Neural cell (in vitro differentiated cells): ENCODE measurements around the gene CEMIP.

Source experiments
- EP300 ChIP-seq: fragments of 450-650 bp; conservative IDR thresholded peaks from 2 replicates; pipeline ENCODE4 v1.6.1; 2014; ENCODE audit warnings: antibody characterized with exemption, mild to moderate bottlenecking, moderate library complexity; ENCODE audit not compliant: poor library complexity, severe bottlenecking
- TF ChIP-seq, protein P1 (sequence below): fragments of 450-650 bp; IDR thresholded peaks from 2 replicates; pipeline ENCODE4 v1.5.1; 2014; ENCODE audit warnings: antibody characterized with exemption, mild to moderate bottlenecking, moderate library complexity; ENCODE audit not compliant: poor library complexity, severe bottlenecking

DNA sequence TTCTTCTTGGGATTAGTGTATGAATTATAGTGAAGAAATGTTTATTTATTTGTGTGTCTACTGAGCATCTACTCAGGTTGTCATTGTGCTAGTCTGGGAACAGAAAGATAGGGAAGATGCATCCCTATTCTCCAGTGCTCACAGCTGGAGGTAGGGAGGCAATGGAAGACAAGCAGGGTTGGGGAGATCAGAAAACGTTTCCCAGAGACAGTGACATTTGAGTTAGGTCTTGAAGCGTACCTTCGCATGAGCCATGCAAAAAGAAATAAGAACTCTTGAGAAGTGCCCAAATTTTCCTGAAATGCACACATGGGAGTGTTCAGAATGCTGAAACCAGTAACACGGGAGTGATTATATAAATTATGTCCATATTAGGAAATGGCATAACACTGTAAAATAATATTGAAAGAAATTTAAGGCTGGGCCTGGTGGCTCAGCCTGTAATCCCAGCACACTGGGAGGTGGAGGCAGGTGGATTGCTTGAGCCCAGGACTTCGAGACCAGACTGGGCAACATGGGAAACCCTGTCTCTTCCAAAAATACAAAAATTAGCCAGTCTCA is 5.3 kb upstream of the CEMIP start:
- TF ChIP-seq, protein P1, sequence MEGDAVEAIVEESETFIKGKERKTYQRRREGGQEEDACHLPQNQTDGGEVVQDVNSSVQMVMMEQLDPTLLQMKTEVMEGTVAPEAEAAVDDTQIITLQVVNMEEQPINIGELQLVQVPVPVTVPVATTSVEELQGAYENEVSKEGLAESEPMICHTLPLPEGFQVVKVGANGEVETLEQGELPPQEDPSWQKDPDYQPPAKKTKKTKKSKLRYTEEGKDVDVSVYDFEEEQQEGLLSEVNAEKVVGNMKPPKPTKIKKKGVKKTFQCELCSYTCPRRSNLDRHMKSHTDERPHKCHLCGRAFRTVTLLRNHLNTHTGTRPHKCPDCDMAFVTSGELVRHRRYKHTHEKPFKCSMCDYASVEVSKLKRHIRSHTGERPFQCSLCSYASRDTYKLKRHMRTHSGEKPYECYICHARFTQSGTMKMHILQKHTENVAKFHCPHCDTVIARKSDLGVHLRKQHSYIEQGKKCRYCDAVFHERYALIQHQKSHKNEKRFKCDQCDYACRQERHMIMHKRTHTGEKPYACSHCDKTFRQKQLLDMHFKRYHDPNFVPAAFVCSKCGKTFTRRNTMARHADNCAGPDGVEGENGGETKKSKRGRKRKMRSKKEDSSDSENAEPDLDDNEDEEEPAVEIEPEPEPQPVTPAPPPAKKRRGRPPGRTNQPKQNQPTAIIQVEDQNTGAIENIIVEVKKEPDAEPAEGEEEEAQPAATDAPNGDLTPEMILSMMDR = no peak
- no peak for TF ChIP-seq EP300
